IPS DF 6.9 (cell line): ENCODE data around the gene OPRL1.
"Not testable (repeated sequence)": the region's sequence is repeated elsewhere in the genome, so short reads cannot be mapped to it uniquely, and the experiment has no call there.

ENCODE experiments used
- DNase-seq: peaks from one replicate; pipeline ENCODE4 v3.0.0-alpha.2; 2013; ENCODE audit warnings: low read depth, low spot score
- H3K27ac ChIP-seq: one replicate; pipeline ENCODE4 v1.5.1; 2013; ENCODE audit warnings: low read length, control low read depth
- H3K27me3 ChIP-seq: 2 replicates; pipeline ENCODE4 v1.6.1; 2013; ENCODE audit warnings: mild to moderate bottlenecking, low read length; ENCODE audit not compliant: control insufficient read depth, insufficient read depth
- H3K36me3 ChIP-seq: 2 replicates; pipeline ENCODE4 v1.6.1; 2013; ENCODE audit warnings: low read length; ENCODE audit not compliant: control insufficient read depth, insufficient read depth
- H3K4me1 ChIP-seq: 2 replicates; pipeline ENCODE4 v1.6.1; 2013; ENCODE audit warnings: low read length; ENCODE audit not compliant: control insufficient read depth, insufficient read depth
- H3K4me3 ChIP-seq: 2 replicates; pipeline ENCODE4 v1.5.1; 2013; ENCODE audit warnings: mild to moderate bottlenecking, low read length
- H3K9me3 ChIP-seq: 2 replicates; pipeline ENCODE4 v1.6.1; 2013; ENCODE audit warnings: low read length, inconsistent platforms; ENCODE audit not compliant: control insufficient read depth, insufficient read depth
- WGBS: extraction: QIAGEN DNeasy Blood & Tissue Kit; methylation state at CpG from one replicate; pipeline ENCODE4 v1.1.7; 2013; ENCODE audit warnings: mixed read lengths, missing lambda C conversion rate; ENCODE audit not compliant: insufficient read length, insufficient coverage; 5-methylcytosine and 5-hydroxymethylcytosine counted together

Gene OPRL1

GRCh38 chr20:64081624-64081964, 1.7 kb downstream of the OPRL1 start:
- no peak overlapping the region for H3K4me3 ChIP-seq
- no peaks in the 10 kb centered on the region for H3K36me3 ChIP-seq
- no peak overlapping the region for H3K27ac ChIP-seq
- peaks cover 10% of the 10 kb centered on the region; the same call in 1 of the 2 replicates for H3K27me3 ChIP-seq
- H3K4me1 ChIP-seq = peaks cover 5% of the 10 kb centered on the region; the same call in 1 of the 2 replicates
- WGBS = no CpG with 5 or more reads among the region's 6 CpGs
- no peak for DNase-seq
- no peaks in the 10 kb centered on the region for H3K9me3 ChIP-seq

DNA sequence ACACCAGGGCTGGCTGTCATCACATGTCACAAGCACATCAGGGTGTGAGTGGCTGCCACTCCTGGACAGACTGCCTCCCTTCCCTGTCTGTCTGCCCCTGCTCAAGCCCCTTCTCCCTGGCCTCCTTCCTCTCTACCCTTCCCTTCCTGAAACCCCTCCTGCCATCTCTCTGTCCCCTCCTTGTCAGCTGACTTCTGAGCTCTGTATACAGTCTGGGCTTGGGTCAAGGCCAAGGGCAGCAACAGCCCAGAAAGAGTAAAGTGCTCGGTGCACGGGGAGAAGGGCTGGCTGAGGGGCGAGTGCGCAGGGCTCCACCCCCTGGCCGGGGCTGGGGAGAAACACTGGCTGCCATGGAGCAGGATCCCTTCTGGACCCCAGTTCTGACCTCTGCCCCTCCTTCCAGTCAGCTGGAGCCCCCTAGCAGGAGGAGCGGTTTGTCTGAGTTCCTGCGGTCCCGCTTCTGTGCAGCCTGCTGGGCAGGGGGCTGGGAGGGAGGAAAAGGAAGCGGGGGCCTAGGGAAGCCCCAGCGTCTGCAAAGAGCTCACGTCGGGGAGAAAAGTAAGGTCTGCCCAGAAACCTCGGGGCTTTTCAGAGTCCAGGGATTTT, 2.3 kb downstream of the OPRL1 start:
- no CpG with 5 or more reads among the region's 13 CpGs for WGBS
- H3K27ac ChIP-seq = no peak overlapping the region
- H3K4me1 ChIP-seq = peaks cover 5% of the 10 kb centered on the region; the same call in 1 of the 2 replicates
- no peak for DNase-seq
- no peak overlapping the region for H3K4me3 ChIP-seq
- H3K36me3 ChIP-seq = no peaks in the 10 kb centered on the region
- H3K9me3 ChIP-seq = no peaks in the 10 kb centered on the region
- H3K27me3 ChIP-seq = peaks cover 10% of the 10 kb centered on the region; the same call in 1 of the 2 replicates

DNA sequence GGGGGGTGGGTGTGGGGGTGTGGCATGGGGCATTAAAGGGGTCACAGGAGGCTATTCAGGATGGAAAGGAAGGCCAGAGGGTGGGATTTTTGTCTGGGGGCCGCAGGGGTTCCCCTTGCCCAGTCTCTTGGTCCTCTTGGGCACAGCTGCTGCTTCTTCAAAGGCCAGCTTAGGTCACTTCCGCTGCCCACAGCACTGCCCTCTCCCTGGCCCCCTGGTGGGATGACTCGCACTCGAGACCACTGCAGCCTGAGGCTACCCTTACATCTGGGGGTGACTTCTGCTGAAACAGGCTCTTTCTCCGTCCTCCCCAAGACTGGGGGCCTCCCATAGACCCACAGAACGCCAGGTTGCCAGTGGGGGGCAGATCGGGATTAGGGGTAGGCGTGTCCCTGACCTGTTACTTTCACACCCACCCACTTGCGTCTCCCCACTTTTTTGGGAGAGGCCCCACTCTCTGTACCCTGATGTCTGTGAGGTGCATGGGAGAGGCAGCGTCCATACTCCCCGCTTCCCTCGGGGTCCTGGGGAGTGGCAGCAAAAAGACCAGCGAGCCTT, 3.0 kb downstream of the OPRL1 start:
- H3K9me3 ChIP-seq = no peaks in the 10 kb centered on the region
- no peak overlapping the region for H3K27ac ChIP-seq
- peaks cover 10% of the 10 kb centered on the region; the same call in 1 of the 2 replicates for H3K27me3 ChIP-seq
- DNase-seq = no peak
- no peaks in the 10 kb centered on the region for H3K36me3 ChIP-seq
- peak overlapping the region; percentile 35; the same call in 1 of the 2 replicates for H3K4me3 ChIP-seq
- no CpG with 5 or more reads among the region's 13 CpGs for WGBS
- peaks cover 5% of the 10 kb centered on the region; the same call in 1 of the 2 replicates for H3K4me1 ChIP-seq

- DNase-seq = no peak
- WGBS = no CpG with 5 or more reads among the region's 52 CpGs
- H3K4me3 ChIP-seq = peak overlapping the region; percentile 35; the same call in 1 of the 2 replicates
- no peaks in the 10 kb centered on the region for H3K9me3 ChIP-seq
- peaks cover 3% of the 10 kb centered on the region; the same call in 1 of the 2 replicates for H3K4me1 ChIP-seq
- H3K27ac ChIP-seq = no peak overlapping the region
- no peaks in the 10 kb centered on the region for H3K36me3 ChIP-seq
- peaks cover 10% of the 10 kb centered on the region; the same call in 1 of the 2 replicates for H3K27me3 ChIP-seq
Observed at GRCh38 chr20:64083378-64083803, 3.5 kb downstream of the OPRL1 start.

GRCh38 chr20:64083804-64084684, 4.2 kb downstream of the OPRL1 start, which contains the start of gene LKAAEAR1:
Gene LKAAEAR1 (minus strand): TSS chr20:64084398. CDS start chr20:64084219, 179 bp downstream.
- Histone ChIP-seq H3K4me1 (peaks cover 2% of the 10 kb centered on the region; the same call in 1 of the 2 replicates), H3K36me3 (no peaks in the 10 kb centered on the region), H3K4me3 (peak within 1 kb of the TSS; percentile 35; the same call in 1 of the 2 replicates), H3K9me3 (no peaks in the 10 kb centered on the region), H3K27me3 (peaks cover 10% of the 10 kb centered on the region; the same call in 1 of the 2 replicates), H3K27ac (no peak within 1 kb of the TSS)
- no peak for DNase-seq
- no CpG with 5 or more reads among the region's 86 CpGs for WGBS

DNA sequence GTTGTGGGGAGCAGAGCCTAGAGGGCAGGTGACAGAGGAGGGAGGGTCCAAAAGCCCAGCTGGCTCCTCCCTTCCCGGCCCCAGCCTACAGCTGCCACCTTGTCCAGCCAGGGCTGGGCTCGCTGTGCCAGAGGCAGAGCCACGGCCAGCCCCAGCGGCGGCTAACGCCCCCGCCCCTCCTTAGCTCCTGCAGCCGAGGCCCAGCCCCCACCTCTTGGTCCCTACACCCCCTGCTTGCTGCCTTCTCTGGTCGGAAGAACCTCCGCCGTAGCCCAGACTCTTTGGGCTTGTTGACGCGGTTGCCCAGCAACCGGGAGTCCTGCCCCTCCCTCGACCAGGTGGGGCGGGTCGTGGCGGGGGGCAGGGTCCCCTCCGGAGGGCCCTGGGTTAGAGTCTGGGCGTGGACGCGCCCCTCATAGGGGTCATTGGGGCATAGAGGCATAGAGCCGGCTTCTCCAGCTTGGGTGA, 4.8 kb downstream of the OPRL1 start:
- WGBS = no CpG with 5 or more reads among the region's 23 CpGs
- Histone ChIP-seq H3K27me3 (peaks cover 10% of the 10 kb centered on the region; the same call in 1 of the 2 replicates), H3K4me3 (peak overlapping the region; percentile 8; the same call in 1 of the 2 replicates)

DNA sequence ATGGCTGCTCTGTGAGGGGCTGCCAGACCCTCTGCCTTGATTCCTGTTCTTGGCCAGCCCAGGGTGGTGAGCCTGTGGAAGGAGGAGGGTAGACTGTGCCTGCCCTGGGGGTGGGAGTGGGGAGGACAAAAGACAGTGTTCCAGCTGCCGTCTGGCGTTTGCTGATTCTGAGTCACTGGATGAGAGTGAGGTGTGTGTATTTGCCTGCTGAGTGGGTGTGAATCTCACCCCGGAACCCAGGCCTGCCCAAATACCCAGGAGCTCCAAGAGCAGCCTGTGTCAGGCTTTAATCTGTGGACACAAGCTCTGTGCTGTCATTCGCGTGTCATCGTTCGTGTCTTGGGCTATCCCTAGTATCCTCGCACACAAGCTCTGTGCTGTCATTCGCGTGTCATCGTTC, 6.9 kb downstream of the OPRL1 start:
- no peak for DNase-seq
- no CpG with 5 or more reads among the region's 11 CpGs for WGBS
- Histone ChIP-seq H3K36me3 (no peaks in the 10 kb centered on the region), H3K27me3 (peaks cover 10% of the 10 kb centered on the region; the same call in 1 of the 2 replicates), H3K9me3 (no peaks in the 10 kb centered on the region), H3K4me3 (no peak overlapping the region), H3K27ac (no peak overlapping the region), H3K4me1 (0 out of 2 replicates have a peak, but pooled peaks cover 2% of the 10 kb centered on the region)

More for the DNA sequence above, 4.8 kb downstream of the OPRL1 start:
- no peaks in the 10 kb centered on the region for H3K9me3 ChIP-seq
- H3K36me3 ChIP-seq = no peaks in the 10 kb centered on the region
- 0 out of 2 replicates have a peak, but pooled peaks cover 2% of the 10 kb centered on the region for H3K4me1 ChIP-seq
- no peak for DNase-seq
- no peak overlapping the region for H3K27ac ChIP-seq

DNA sequence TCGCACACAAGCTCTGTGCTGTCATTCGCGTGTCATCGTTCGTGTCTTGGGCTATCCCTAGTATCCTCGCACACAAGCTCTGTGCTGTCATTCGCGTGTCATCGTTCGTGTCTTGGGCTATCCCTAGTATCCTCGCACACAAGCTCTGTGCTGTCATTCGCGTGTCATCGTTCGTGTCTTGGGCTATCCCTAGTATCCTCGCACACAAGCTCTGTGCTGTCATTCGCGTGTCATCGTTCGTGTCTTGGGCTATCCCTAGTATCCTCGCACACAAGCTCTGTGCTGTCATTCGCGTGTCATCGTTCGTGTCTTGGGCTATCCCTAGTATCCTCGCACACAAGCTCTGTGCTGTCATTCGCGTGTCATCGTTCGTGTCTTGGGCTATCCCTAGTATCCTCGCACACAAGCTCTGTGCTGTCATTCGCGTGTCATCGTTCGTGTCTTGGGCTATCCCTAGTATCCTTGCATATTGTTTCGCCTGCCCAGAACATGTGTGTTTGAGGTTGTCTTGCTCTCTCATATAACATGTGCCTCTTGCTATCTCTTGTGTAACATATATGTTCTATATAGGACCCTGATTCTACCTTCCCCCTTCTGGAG, 7.4 kb downstream of the OPRL1 start:
- WGBS = no CpG with 5 or more reads among the region's 36 CpGs
- H3K27me3 ChIP-seq, H3K9me3 ChIP-seq, H3K4me3 ChIP-seq, H3K36me3 ChIP-seq, H3K27ac ChIP-seq, DNase-seq, H3K4me1 ChIP-seq: not testable (repeated sequence)

GRCh38 chr20:64088586-64088985, 8.7 kb downstream of the OPRL1 start:
- H3K4me1 ChIP-seq, H3K4me3 ChIP-seq, H3K27ac ChIP-seq, H3K9me3 ChIP-seq, H3K36me3 ChIP-seq, H3K27me3 ChIP-seq, DNase-seq: not testable (repeated sequence)

GRCh38 chr20:64090165-64090564, 10.3 kb downstream of the OPRL1 start:
- peaks cover 3% of the 10 kb centered on the region for H3K4me1 ChIP-seq
- H3K27me3 ChIP-seq = peaks cover under 1% of the 10 kb centered on the region; the same call in 1 of the 2 replicates
- no peak overlapping the region for H3K4me3 ChIP-seq
- no peaks in the 10 kb centered on the region for H3K36me3 ChIP-seq
- no CpG with 5 or more reads among the region's 10 CpGs for WGBS
- H3K9me3 ChIP-seq = no peaks in the 10 kb centered on the region
- DNase-seq = no peak
- no peak overlapping the region for H3K27ac ChIP-seq
